ENCODE results near the gene HSP90AB1.

- no peak for TF ChIP-seq CTCF (IDR thresholded peaks at IDR 0.05; ENCODE audit: poor library complexity, severe bottlenecking)
- TF ChIP-seq REST (IDR thresholded peaks at IDR 0.05; ENCODE audit: borderline replicate concordance), result no peak
- no peak for TF ChIP-seq POLR2AphosphoS5 (IDR thresholded peaks at IDR 0.05)
- TF ChIP-seq EZH2 (IDR thresholded peaks at IDR 0.05; ENCODE audit: borderline replicate concordance, insufficient read depth, low read length, poor library complexity, severe bottlenecking), result no peak
These were observed 10.9 kb upstream of the HSP90AB1 start for GRCh38 chr6:44235891-44236516.

Measured in neural cell (in vitro differentiated cells).